ENCODE measurements around the gene PARP2. TPM values are rescaled to one million over a fixed set of nuclear protein-coding genes. Genes with fewer than 3 reads are reported as not detected.
"Not testable (repeated sequence)": the region's sequence is repeated elsewhere in the genome, so short reads cannot be mapped to it uniquely, and the experiment has no call there.

Gene PARP2
- total RNA-seq, 2 donors from 2014 or later, result 36.1 to 63.7 TPM

DNA sequence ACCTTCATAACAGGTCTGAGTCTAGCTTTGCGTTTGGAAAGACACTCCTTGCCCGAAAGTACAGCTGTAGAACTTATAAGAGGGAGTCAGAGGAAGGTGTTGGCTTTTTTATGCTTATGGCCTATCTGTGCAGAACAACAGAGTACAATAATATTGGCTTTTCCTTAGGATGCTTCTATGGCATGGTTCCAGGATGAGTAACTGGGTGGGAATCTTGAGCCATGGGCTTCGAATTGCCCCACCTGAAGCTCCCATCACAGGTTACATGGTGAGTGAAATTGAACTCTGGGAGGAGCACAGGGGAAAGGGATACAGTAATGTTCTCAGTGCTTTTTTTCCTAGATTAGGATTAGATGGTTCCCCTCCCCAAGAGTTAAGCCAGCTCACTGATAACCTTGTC is 13.0 kb downstream of the PARP2 start:
- no peaks in the 10 kb centered on the region for H3K27me3 Mint-ChIP-seq (ENCODE audit: insufficient read depth)
- Histone ChIP-seq H3K27ac (ENCODE audit: low read depth, low read length) (no peak overlapping the region), H3K9me3 (ENCODE audit: control insufficient read depth, low read length) (no peaks in the 10 kb centered on the region), H3K27me3 (ENCODE audit: control insufficient read depth, insufficient read depth, low read length, poor library complexity, severe bottlenecking) (no peaks in the 10 kb centered on the region), H3K4me3 (ENCODE audit: low read length) (no peak overlapping the region), H3K36me3 (ENCODE audit: control insufficient read depth, insufficient read depth, low read length) (peaks cover 93% of the 10 kb centered on the region), H3K9ac (ENCODE audit: extremely low read depth, low read length, poor library complexity, severe bottlenecking) (no peak overlapping the region), H3K4me1 (ENCODE audit: control insufficient read depth, insufficient read depth, low read length) (no peaks in the 10 kb centered on the region)
- no peaks in the 10 kb centered on the region for H3K9me3 Mint-ChIP-seq
- H3K36me3 Mint-ChIP-seq (ENCODE audit: low read depth), result peaks cover 82% of the 10 kb centered on the region
- no peaks in the 10 kb centered on the region for H3K4me1 Mint-ChIP-seq
- WGBS, 2 experiments (ENCODE audit: insufficient coverage in 1 of 2, insufficient read length in 1 of 2), result 80 to 90% methylated on average over 3 of the region's 3 CpGs
- DNase-seq, result no peak
- H3K4me3 Mint-ChIP-seq, result no peak overlapping the region
- no peak overlapping the region for H3K27ac Mint-ChIP-seq
- TF ChIP-seq, protein P1, sequence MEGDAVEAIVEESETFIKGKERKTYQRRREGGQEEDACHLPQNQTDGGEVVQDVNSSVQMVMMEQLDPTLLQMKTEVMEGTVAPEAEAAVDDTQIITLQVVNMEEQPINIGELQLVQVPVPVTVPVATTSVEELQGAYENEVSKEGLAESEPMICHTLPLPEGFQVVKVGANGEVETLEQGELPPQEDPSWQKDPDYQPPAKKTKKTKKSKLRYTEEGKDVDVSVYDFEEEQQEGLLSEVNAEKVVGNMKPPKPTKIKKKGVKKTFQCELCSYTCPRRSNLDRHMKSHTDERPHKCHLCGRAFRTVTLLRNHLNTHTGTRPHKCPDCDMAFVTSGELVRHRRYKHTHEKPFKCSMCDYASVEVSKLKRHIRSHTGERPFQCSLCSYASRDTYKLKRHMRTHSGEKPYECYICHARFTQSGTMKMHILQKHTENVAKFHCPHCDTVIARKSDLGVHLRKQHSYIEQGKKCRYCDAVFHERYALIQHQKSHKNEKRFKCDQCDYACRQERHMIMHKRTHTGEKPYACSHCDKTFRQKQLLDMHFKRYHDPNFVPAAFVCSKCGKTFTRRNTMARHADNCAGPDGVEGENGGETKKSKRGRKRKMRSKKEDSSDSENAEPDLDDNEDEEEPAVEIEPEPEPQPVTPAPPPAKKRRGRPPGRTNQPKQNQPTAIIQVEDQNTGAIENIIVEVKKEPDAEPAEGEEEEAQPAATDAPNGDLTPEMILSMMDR (conservative IDR thresholded peaks at IDR 0.05), result no peak

DNA sequence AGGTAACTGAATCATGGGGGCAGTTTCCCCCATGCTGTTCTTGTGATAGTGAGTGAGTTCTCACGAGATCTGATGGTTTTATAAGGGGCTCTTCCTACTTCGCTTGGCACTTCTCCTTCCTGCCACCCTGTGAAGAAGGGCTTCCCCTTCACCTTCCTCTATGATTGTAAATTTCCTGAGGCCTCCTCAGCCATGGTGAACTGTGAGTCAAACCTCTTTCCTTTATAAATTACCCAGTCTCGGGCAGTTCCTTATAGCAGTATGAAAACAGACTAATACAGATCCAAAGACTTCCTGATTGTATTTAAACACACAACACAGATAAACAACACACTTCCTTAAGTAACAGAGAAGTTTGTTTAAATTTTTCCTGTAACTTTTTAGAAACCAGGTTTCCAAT is 15.0 kb downstream of the PARP2 start:
- not testable (repeated sequence) for H3K4me1 ChIP-seq (ENCODE audit: control insufficient read depth, insufficient read depth, low read length); H3K4me3 ChIP-seq (ENCODE audit: low read length); H3K27ac Mint-ChIP-seq; H3K4me3 Mint-ChIP-seq; H3K27me3 ChIP-seq (ENCODE audit: control insufficient read depth, insufficient read depth, low read length, poor library complexity, severe bottlenecking); DNase-seq; H3K9me3 Mint-ChIP-seq; H3K9me3 ChIP-seq (ENCODE audit: control insufficient read depth, low read length); H3K27me3 Mint-ChIP-seq (ENCODE audit: insufficient read depth); H3K9ac ChIP-seq (ENCODE audit: extremely low read depth, low read length, poor library complexity, severe bottlenecking); H3K4me1 Mint-ChIP-seq; H3K27ac ChIP-seq (ENCODE audit: low read depth, low read length)
- WGBS, 2 experiments (ENCODE audit: insufficient coverage in 1 of 2, insufficient read length in 1 of 2), result 100% methylated on average over 2 to 3 of the region's 3 CpGs
- peaks cover 76% of the 10 kb centered on the region for H3K36me3 Mint-ChIP-seq (ENCODE audit: low read depth)
- H3K36me3 ChIP-seq (ENCODE audit: control insufficient read depth, insufficient read depth, low read length), result peaks cover 86% of the 10 kb centered on the region

DNA sequence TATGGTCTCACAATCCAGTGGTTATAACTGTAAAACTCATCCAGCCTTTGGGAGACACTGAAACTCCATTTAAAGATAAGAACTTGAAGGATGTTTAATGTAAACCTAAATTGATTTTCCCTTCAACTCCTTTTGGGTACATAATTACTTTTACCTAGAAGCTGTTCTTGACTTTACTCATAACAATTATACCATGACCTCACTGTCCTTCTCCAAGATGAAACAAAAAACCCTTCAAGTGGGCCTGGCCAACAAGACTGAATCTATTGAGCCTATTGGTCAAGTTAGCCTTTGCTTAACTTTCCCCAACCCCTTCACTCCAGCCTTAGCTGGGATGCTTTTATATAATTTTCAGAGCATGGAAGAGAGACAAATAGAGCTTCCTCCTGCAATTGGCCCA is 22.5 kb downstream of the PARP2 start:
- H3K27ac Mint-ChIP-seq, result no peak overlapping the region
- Histone ChIP-seq H3K36me3 (ENCODE audit: control insufficient read depth, insufficient read depth, low read length) (peaks cover 69% of the 10 kb centered on the region), H3K9ac (ENCODE audit: extremely low read depth, low read length, poor library complexity, severe bottlenecking) (no peak overlapping the region), H3K4me3 (ENCODE audit: low read length) (no peak overlapping the region), H3K27me3 (ENCODE audit: control insufficient read depth, insufficient read depth, low read length, poor library complexity, severe bottlenecking) (no peaks in the 10 kb centered on the region), H3K27ac (ENCODE audit: low read depth, low read length) (no peak overlapping the region), H3K4me1 (ENCODE audit: control insufficient read depth, insufficient read depth, low read length) (no peaks in the 10 kb centered on the region), H3K9me3 (ENCODE audit: control insufficient read depth, low read length) (no peaks in the 10 kb centered on the region)
- H3K4me1 Mint-ChIP-seq, result no peaks in the 10 kb centered on the region
- no peak overlapping the region for H3K4me3 Mint-ChIP-seq
- no peak for DNase-seq
- TF ChIP-seq, protein P1 (conservative IDR thresholded peaks at IDR 0.05), result no peak
- peaks cover 61% of the 10 kb centered on the region for H3K36me3 Mint-ChIP-seq (ENCODE audit: low read depth)
- no peaks in the 10 kb centered on the region for H3K27me3 Mint-ChIP-seq (ENCODE audit: insufficient read depth)
- no peaks in the 10 kb centered on the region for H3K9me3 Mint-ChIP-seq

DNA sequence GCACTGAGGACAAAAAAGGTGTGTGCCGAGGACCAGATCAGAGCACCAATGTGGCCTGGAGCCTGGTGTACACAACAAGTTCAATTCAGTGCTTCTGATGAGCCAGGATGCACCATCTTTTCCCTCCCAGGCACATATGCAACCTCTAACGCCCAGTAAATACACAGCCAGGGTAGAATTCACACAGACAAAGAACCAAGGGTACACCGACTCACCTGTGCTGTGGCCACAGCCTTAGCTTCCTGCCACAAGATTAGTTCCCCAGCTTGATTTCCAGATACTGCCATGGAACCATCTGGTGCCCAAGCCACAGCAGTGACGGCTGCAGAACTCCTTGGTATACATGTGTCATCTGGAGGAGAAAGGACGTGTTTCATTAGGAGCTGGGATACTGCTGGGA is 29.4 kb downstream of the PARP2 start:
- no peak overlapping the region for H3K4me3 ChIP-seq (ENCODE audit: low read length)
- Mint-ChIP-seq H3K27ac (no peak overlapping the region), H3K9me3 (no peaks in the 10 kb centered on the region), H3K4me3 (no peak overlapping the region), H3K36me3 (ENCODE audit: low read depth) (peaks cover 81% of the 10 kb centered on the region), H3K27me3 (ENCODE audit: insufficient read depth) (no peaks in the 10 kb centered on the region), H3K4me1 (no peaks in the 10 kb centered on the region)
- TF ChIP-seq, protein P1 (conservative IDR thresholded peaks at IDR 0.05), result no peak
- H3K9me3 ChIP-seq (ENCODE audit: control insufficient read depth, low read length), result no peaks in the 10 kb centered on the region
- H3K4me1 ChIP-seq (ENCODE audit: control insufficient read depth, insufficient read depth, low read length), result no peaks in the 10 kb centered on the region
- H3K9ac ChIP-seq (ENCODE audit: extremely low read depth, low read length, poor library complexity, severe bottlenecking), result no peak overlapping the region
- no peaks in the 10 kb centered on the region for H3K27me3 ChIP-seq (ENCODE audit: control insufficient read depth, insufficient read depth, low read length, poor library complexity, severe bottlenecking)
- no peak overlapping the region for H3K27ac ChIP-seq (ENCODE audit: low read depth, low read length)
- 88 to 93% methylated on average over 3 to 5 of the region's 5 CpGs for WGBS, 2 experiments (ENCODE audit: insufficient coverage in 1 of 2, insufficient read length in 1 of 2)
- peaks cover 78% of the 10 kb centered on the region for H3K36me3 ChIP-seq (ENCODE audit: control insufficient read depth, insufficient read depth, low read length)
- DNase-seq, result no peak
